ENCODE measurements around the gene SUGP1. TPM values are rescaled to one million over a fixed set of nuclear protein-coding genes. Genes with fewer than 3 reads are reported as not detected.

SUGP1 gene
- total and polyA plus RNA-seq, 2 of the 4 experiments (the other 2 are of a cell fraction): 33.2 to 35.8 TPM

DNA sequence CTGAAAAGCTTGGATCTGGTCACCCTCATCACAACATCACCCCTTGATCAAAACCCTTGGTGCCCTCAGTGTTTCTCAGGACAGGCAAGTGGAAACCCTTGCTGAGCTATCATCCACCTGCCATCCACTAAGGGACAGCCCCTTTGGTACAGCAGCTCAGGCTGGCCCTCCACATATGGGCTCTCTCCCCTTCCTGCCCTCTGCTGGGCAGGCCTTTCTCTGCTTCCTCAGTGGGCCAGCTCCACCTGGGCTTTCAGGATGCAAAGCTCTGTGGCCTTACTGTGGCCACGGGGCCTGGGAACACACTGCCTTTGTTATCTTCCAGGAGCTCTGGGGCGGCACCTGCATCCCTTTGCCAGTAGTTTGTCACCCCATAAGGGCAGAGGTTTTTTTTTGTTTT is 4.9 kb downstream of the SUGP1 start:
- no peak overlapping the region for H3K4ac ChIP-seq (ENCODE audit: low read depth, low read length)
- H3K27ac ChIP-seq (ENCODE audit: insufficient read depth, low read length): no peak overlapping the region
- no peak overlapping the region for H4K91ac ChIP-seq (ENCODE audit: insufficient read depth, low read depth, low read length)
- 0 out of 2 replicates have a peak, but pooled peaks cover 2% of the 10 kb centered on the region for H3K9me1 ChIP-seq (ENCODE audit: insufficient read depth, low read length)
- H2BK120ac ChIP-seq (ENCODE audit: low read depth, low read length): no peak overlapping the region
- no peak overlapping the region for H4K5ac ChIP-seq (ENCODE audit: low read depth, low read length)
- H3K79me1 ChIP-seq (ENCODE audit: low read depth in 1 of 2, low read length in 2 of 2): peaks cover 16 to 49% of the 10 kb centered on the region in 2 experiments
- ChIA-PET CTCF (no interaction called here), POLR2A (ENCODE audit: unreplicated experiment) (no interaction called here)
- ATAC-seq (ENCODE audit: low read depth) (no peak), DNase-seq (no peak)
- H2AFZ ChIP-seq (replicated peaks; ENCODE audit: low read length, poor library complexity): no peak overlapping the region
- no CpG with 5 or more reads among the region's 2 CpGs for WGBS, 2 experiments (ENCODE audit: extremely low coverage in 2 of 2, insufficient read length in 1 of 2)
- H2BK15ac ChIP-seq (ENCODE audit: low read depth, low read length): no peak overlapping the region
- no peak overlapping the region for H2BK20ac ChIP-seq (ENCODE audit: low read depth, low read length)
- no peak overlapping the region for H3K14ac ChIP-seq (replicated peaks; ENCODE audit: low read depth, low read length)
- H2BK5ac ChIP-seq (ENCODE audit: low read depth, low read length, poor library complexity, severe bottlenecking): no peak overlapping the region
- intact Hi-C loops (cut with micrococcal nuclease): no loop called here
- H4K20me1 ChIP-seq (ENCODE audit: insufficient read depth, low read length): no peaks in the 10 kb centered on the region; the same call in 1 of the 2 replicates
- H4K8ac ChIP-seq (ENCODE audit: low read depth in 2 of 2, low read length in 2 of 2): no peak overlapping the region
- no peak overlapping the region for H3K23ac ChIP-seq (ENCODE audit: low read depth, low read length)
- H3K36me3 ChIP-seq (ENCODE audit: control insufficient read depth, insufficient read depth, low read length): peaks cover 40% of the 10 kb centered on the region
- no peak overlapping the region for H3K56ac ChIP-seq (ENCODE audit: extremely low read depth, insufficient read depth, low read length)
- H2AK5ac ChIP-seq (ENCODE audit: low read depth, low read length): no peak overlapping the region
- TF ChIP-seq SMC3 (IDR thresholded peaks at IDR 0.05; ENCODE audit: low read depth, low read length) (no peak), CEBPB (IDR thresholded peaks at IDR 0.05; ENCODE audit: low read depth, low read length) (no peak), BHLHE40 (IDR thresholded peaks at IDR 0.05; ENCODE audit: low read depth, low read length) (no peak), POLR2A (IDR thresholded peaks at IDR 0.05; ENCODE audit: low read depth, low read length) (no peak), MAZ (IDR thresholded peaks at IDR 0.05; ENCODE audit: borderline replicate concordance, low read depth, low read length) (no peak), RAD21 (IDR thresholded peaks at IDR 0.05; ENCODE audit: low read length) (no peak)
- BruUV-seq (replicated peaks): no TSS peak
- no peak overlapping the region for H3K4me3 ChIP-seq (ENCODE audit: insufficient read depth, low read depth, low read length)
- H3K18ac ChIP-seq (ENCODE audit: low read depth, low read length): no peak overlapping the region
- H3K4me1 ChIP-seq (ENCODE audit: control insufficient read depth, insufficient read depth, low read length): peaks cover 3% of the 10 kb centered on the region
- dilution Hi-C loops (cut with HindIII; ENCODE audit: low sequenced_read_pairs, unreplicated experiment): no loop called here
- no peaks in the 10 kb centered on the region for H3K27me3 ChIP-seq (ENCODE audit: control insufficient read depth, insufficient read depth, low read length)
- in situ Hi-C loops (cut with MboI; ENCODE audit: low sequenced_read_pairs): no loop called here
- H2AK9ac ChIP-seq (replicated peaks; ENCODE audit: low read depth, low read length, poor library complexity): no peak overlapping the region
- no peak overlapping the region for H3K9ac ChIP-seq (ENCODE audit: low read depth, low read length)
- no peaks in the 10 kb centered on the region for H3K9me3 ChIP-seq (ENCODE audit: control insufficient read depth, insufficient read depth, low read length)
- H3K4me2 ChIP-seq (ENCODE audit: low read depth, low read length): no peak overlapping the region

Data from IMR-90 (cell line).